ENCODE data around the gene KMT5C.
"Not testable (repeated sequence)": the region's sequence is repeated elsewhere in the genome, so short reads cannot be mapped to it uniquely, and the experiment has no call there.

KMT5C gene

GRCh38 chr19:55319785-55320184 lies 19.9 kb upstream of the KMT5C start:
- DNase-seq (ENCODE audit: low read depth), result no peak

DNA sequence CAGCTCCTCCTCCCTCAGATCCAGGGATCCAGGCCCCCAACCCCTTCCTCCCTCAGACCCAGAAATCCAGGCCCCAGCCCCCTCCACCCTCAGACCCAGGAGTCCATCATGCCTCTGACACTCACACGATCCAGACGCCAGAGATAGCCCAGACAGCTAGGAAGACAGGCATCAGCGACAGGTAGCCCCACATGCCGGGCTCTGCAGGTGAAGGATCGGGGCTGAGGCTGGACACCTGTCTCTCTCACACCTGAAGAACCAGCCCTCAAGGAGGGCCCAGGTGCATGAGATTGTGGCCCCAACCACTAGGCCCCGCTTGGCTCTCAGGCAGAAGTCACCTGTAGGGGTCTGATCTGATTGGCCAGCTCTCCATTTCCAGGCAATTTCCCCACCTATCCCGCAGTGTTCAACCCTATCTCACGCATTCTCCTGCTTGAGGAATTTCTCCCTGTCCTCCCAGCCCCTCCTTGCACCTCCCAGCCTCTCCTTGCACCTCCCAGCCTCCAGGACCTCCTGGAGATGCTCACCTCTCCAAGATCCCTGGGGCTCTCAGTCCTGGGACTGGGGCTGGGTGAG lies 18.7 kb upstream of the KMT5C start:
- no peak for DNase-seq (ENCODE audit: low read depth)

- no peak for DNase-seq (ENCODE audit: low read depth)
These were observed 18.1 kb upstream of the KMT5C start for GRCh38 chr19:55321466-55322137.

GRCh38 chr19:55322204-55322885 lies 17.3 kb upstream of the KMT5C start:
- no peak for DNase-seq (ENCODE audit: low read depth)

DNA sequence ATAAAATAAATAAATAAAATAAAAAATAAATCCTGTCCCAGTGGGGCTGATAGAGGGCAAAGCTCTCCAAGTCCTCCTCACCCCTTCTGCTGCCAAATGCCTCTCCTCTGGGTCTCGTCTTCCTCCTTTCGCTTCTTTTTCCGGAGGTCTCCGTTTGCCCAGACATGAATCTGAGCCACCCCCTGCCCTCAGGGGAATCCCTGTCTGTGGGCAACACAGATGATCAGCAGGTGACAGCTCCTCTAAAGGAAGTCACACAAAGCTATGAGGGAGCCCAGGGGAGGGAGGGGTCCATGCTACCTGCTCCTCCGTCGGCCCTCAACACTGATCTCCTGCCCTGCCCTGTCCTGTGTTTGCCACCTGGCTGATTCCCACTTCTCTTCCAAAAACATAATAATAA lies 15.0 kb upstream of the KMT5C start:
- no peak for DNase-seq (ENCODE audit: low read depth)

DNA sequence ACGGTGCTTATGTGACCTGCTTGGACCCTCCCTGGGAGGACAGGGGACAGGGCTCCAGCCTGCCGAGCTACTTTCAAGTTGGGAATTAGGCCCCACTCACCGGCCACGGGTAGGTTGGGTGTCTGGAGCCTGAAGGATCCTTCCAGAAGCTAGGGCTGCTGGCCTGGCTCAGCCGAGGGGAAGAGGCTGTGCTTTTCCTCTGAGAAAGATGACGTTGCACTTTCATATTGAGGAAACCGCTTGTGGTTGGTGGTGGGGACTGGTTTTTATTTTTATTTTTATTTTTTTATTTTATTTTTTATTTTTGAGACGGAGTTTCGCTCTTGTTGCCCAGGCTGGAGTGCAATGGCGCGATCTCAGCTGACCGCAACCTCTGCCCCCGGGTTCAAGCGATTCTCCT lies 14.5 kb upstream of the KMT5C start, which contains the start of gene TMEM150B:
TMEM150B (minus strand) TSS at position 170 of the 400 bp plus-strand sequence. CDS start 4,305 bp downstream, outside the sequence.
- DNase-seq (ENCODE audit: low read depth), result no peak

GRCh38 chr19:55328774-55329318 lies 10.8 kb upstream of the KMT5C start:
- DNase-seq (ENCODE audit: low read depth), result not testable (repeated sequence)

DNA sequence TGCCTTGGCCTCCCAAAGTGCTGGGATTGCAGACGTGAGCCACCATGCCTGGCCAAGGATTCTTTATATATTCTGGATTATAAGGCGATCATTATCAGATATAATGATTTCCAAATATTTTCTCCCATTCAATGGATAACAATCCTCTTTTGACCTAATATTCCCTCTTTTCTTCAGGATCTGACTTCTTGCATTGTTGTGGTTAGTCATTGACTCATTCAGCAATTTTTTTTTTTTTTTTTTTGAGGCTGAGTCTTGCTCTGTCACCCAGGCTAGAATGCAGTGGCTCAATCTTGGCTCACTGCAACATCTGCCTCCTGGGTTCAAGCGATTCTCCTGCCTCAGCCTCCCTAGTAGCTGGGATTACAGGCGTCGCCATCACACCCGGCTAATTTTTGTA lies 9.9 kb upstream of the KMT5C start:
- DNase-seq (ENCODE audit: low read depth), result not testable (repeated sequence)

GRCh38 chr19:55333870-55334269 lies 5.8 kb upstream of the KMT5C start:
- no peak for DNase-seq (ENCODE audit: low read depth)

DNA sequence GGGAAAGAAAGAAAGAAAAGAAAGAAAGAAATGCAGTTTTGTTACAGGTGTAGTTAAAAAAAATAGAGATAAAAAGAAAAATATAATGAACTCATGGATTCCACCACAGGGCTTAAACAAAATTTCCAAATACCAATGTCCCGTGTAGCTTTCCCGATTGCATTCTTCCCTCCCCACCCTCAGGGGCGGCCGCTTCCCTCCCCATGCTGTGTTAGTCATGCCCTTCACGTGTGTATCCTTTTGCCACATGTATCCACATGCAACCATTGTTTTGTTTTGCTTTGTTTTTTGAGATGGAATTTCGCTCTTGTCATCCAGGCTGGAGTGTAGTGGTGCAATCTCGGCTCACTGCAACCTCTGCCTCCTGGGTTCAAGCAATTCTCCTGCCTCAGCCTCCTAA lies 3.6 kb upstream of the KMT5C start:
- no peak for DNase-seq (ENCODE audit: low read depth)

GRCh38 chr19:55339889-55340783 lies 460 bp downstream of the KMT5C start:
- no peak for DNase-seq (ENCODE audit: low read depth)

DNA sequence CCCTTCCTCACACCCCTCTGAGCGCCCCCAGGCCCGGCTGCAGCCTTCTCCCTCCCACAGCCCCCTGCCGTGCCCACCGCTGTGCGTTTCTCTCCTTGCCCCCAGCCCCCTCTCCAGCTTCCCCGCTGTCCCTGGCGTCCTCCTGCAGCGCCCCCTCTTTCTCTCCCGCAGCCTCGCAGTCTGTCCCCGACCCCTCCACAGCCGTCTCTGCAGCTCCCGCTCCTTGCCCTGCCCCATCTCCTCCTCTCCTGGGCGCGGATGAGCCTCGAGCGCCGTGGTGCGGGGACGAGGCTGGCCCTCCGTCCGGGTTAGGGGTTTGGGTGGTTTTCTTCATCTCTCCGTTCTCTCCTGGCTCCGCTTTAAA lies 1.1 kb downstream of the KMT5C start:
- no peak for DNase-seq (ENCODE audit: low read depth)

GRCh38 chr19:55341171-55341588 lies 1.5 kb downstream of the KMT5C start:
- peak; percentile 40 for DNase-seq (ENCODE audit: low read depth)

GRCh38 chr19:55341595-55342531 lies 2.2 kb downstream of the KMT5C start:
- DNase-seq (ENCODE audit: low read depth), result no peak

DNA sequence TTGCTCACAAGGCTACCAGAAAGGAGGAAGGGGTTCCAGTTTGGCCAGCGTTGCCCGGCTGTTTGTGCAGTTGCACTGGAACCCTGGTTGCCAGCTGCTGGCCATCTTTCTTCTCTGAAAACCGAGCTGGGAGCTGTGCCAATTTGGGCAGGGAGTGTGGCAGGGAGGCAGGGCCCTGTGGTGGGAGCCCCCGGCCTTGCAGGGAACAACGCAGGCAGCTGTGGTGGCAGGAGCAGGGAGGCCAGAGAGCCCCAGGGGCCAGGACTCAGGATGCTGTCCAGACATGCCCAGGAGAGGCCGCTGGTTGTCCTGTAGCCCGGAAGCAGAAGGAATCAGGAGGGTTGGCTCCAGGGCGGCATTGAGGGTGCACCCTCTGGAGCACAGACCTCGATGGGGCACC lies 4.8 kb downstream of the KMT5C start:
- DNase-seq (ENCODE audit: low read depth), result no peak

GRCh38 chr19:55345101-55345817 lies 5.6 kb downstream of the KMT5C start:
- DNase-seq (ENCODE audit: low read depth), result no peak

GRCh38 chr19:55345818-55346724 lies 6.4 kb downstream of the KMT5C start:
- DNase-seq (ENCODE audit: low read depth), result no peak

- DNase-seq (ENCODE audit: low read depth), result no peak
These were observed 7.2 kb downstream of the KMT5C start for GRCh38 chr19:55346725-55347441.

All from T-helper 22 cell (primary cell).